ENCODE results near the gene POLR2I.
"Not testable (repeated sequence)": the region's sequence is repeated elsewhere in the genome, so short reads cannot be mapped to it uniquely, and the experiment has no call there.

POLR2I gene

DNA sequence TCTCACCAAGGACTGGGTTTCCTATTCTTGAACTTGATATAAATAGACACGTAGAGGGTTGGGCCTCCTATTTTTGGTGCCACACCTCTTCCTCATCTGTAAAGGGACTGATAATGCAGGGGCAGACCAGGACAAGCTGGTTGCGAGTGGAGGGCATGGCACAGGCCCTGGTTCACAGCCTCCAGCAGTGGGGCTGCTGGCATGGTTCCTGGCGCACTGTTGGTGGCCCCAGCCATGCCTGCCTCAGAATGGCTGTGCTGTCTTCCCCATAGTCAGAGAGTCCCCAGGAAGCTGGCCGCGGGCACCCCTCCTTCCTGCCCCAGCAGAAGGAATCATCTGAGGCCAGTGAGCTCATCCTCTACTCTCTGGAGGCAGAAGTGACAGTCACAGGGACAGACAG, 14.2 kb downstream of the POLR2I start:
- DNase-seq (ENCODE audit: low read depth) = no peak

DNA sequence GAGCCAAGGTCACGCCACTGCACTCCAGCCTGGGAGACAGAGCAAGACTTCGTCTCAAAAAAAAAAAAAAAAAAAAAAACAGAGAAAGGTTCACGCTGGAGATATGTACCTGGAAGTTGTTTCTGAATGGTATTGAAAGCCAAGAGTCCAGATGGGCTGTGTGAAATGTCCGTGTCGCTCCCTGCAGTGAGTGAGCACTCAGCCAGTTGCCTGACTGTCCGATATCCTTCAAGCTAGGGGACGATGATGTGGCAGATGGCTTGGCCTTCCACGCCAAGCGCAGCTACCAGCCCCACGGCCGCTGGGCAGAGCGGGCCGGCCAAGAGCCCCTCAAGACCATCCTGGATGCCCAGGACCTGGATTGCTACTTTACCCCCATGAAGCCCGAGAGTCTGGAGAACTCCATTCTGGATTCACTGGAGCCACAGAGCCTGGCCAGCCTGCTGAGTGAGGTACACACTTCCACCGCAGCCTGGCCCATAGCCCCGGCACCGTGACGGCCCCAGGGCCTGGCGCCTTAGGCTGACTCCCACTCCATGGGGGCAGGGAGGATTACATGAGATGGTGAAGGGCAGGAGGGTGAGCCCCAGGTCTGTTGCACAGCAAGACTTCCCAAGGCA, 15.4 kb downstream of the POLR2I start:
- DNase-seq (ENCODE audit: low read depth) = no peak

DNA sequence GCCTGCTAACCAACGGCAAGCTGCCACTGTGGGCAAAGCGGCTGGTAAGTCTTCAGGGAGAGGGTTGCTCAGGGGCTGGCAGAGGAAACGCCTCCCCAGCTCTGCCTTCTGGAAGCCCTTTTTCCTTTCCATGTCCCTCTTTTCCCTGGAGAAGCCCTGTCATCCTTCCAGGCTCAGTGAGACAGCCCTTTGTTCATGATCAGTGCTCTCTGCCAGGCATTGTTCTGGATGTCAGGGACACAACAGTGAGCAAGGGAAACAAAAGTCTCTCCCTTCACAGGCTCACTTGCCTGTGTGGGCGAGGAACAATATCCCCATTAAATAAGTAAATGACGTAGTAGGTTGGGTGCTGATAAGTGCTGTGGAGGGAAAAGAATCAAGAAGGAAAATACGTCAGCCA, 17.6 kb downstream of the POLR2I start:
- no peak for DNase-seq (ENCODE audit: low read depth)

DNA sequence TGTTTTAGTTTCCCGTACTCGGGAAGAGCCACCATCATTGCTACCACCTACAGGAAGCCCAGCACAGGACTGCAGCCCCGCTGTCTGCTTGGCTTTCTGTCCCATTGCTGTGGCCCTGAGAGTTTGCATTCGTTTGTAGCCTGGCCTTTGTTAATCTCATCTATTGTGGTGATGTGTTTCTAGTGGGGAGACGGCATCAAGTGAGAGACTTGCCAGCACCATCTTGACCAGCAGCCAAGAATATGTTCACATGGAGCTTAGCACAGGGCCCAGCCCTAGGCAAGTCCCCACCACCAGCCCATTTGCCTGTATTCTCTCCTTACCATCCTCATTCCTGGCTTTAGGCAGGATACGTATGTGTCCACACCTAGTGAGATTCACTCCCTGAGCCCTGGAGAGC, 21.0 kb downstream of the POLR2I start:
- no peak for DNase-seq (ENCODE audit: low read depth)

DNA sequence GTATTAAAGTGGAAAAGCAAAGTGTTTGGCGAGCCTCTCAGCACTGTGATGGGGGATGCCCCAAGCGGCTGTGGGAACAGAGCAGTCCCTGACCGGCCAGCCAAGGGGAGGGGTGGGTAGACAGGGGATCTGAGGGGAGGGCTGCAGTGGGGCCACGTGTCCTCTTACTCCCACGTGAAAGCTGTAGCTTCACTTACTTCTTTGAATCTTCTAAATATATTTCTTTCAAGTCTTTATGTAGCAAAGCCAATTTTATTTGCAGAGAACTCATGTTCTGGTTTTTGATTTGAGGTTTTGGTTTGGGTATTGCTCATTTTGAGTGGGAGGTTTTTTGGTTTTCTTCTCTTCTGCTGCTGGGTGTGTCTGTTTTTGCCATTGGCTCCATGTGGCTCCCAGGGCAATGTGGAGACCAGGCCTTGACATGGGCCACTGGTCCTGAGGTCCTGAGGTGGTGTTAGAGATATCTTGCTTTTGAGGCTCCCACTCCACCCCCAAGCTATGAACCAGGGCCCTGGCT, 21.5 kb downstream of the POLR2I start:
- DNase-seq (ENCODE audit: low read depth) = no peak

DNA sequence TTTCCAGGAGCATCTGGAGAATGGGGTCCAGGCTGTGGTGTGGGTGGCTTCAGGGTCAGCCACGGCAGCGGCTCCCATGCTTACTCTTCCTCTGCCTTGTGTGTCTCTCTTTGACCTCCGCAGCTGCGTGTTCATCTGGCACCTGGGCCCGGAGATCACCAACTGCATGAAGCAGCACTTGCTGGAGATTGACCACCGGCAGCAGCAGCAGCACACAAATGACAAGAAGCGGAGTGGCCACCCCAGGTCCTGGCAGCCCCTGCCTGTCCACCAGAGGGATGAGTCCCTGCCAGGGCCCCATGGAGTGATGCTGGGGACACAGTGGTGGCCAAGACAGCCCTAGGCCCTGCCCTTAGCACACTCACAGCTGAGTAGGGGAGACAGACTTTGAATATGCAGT, 22.1 kb downstream of the POLR2I start:
- no peak for DNase-seq (ENCODE audit: low read depth)

DNA sequence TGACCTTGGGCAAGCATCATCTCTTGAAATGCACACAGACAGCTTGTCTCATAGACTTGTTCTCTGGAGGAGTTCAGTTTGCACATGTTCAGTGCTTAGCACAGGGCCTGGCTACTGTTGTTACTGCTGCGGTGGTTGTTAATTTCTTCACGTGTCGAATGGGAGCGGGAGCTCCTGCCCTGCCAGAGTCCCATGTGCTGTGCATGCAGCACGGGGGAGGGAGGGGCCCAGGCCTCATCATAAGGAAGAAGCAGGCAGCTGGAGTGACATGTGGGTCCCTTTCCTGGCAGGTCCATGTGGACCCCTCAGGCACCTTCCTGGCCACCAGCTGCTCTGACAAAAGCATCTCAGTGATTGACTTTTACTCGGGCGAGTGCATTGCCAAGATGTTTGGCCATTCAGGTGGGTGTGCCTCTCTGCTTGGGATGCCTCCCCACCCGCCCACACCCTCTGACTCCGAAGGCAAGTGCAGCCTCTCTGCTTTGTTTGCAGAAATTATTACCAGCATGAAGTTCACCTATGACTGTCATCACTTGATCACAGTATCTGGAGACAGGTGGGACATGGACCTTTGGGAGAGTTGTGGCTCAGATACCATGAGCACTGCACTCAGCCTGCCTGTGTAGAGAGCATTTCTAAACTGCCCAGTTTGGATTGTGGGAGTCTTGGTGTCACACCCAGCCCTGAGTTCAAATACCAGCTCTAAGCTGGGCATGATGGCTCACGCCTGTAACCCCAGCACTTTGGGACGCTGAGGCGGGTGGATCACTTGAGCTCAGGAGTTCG, 23.6 kb downstream of the POLR2I start:
- DNase-seq (ENCODE audit: low read depth) = no peak

DNA sequence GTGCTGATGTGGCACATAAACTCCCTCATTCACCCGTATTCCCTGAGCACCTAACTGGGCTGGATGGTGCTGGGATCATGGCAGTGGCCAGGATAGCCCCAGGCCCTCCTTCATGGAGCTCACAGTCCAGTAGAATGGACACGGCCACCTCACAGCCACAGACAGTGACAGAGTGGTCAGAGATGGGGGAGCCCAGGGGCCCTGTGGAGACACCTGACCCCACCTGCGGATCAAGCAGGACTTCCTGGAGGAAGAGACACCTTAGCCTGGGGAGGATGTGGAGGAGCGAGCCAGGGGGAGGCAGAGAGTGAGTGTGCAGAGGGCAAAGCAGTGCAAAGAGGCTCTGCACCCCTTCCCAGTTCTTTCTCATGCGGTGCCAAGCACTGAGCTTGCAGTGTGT, 24.8 kb downstream of the POLR2I start:
- no peak for DNase-seq (ENCODE audit: low read depth)

DNA sequence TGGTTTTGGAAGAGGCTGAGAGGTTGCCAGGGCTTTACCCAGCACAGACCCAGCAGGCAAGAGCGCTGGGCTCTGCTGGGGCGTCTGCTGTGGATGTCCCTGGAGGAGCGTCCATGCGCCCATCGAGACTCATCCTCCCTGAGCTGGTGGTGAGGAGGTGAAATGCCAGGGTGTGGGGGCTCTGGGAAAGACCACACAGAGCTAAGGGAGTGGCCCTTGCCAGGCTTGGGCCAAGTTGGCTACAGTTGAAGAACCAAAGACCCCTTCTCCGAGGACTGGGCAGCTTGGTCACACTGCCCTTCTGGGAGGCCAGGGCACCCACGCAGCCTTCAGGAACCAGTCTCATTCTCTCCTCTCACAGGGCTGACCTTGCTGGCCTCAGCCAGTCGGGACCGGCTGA, 28.3 kb downstream of the POLR2I start:
- DNase-seq (ENCODE audit: low read depth) = no peak

DNA sequence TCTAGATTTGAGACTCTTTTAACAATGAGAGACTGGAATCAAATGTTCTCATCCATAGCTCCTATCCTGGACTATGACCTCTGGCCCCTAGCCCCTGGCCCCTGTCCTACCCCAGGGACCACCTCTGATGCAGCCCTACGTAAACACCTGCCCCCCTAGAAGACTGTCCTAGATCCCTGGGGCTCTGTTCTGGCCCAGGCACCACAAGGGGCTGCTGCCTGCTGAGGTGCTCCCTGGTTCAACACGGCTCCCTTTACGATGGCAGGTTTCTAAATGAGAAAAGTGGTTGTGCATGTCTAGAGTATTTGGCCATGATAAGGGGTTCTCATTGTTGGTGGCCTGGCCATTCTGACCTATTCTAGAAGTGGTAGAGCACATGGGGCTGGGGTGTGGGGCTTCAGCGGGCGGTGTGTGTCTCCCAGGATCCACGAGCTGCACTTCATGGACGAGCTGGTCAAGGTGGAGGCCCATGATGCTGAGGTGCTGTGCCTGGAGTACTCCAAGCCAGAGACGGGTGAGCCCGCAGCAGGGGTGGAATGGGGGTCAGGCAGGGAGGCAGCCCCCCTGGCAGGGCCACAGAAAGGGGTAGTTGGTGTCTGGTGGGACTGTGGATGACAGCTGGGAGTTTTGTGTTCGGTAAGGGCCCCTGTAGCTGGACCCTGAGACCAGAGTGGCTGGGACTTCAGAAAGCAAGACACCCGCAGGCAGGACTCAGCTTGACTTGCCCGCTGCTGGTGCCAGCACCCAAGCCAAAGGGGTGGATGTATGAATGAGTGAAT, 30.3 kb downstream of the POLR2I start:
- DNase-seq (ENCODE audit: low read depth) = no peak

DNA sequence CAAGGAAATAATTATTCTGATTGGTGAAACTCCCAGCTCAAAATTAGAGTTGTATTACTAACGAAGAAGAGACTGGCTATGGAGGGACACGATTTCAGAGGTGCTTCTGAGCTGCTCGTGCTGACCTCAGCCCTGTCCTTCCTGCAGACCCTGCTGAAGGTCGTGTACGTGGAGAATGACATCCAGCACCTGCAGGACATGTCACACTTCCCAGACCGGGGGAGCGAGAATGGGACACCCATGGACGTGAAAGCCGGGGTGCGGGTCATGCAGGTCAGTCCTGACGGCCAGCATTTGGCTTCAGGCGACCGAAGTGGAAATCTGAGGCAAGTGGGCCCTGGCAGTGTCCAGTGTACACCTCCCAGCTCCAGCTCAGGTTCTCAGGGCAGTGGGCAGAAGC, 31.8 kb downstream of the POLR2I start:
- DNase-seq (ENCODE audit: low read depth) = no peak

DNA sequence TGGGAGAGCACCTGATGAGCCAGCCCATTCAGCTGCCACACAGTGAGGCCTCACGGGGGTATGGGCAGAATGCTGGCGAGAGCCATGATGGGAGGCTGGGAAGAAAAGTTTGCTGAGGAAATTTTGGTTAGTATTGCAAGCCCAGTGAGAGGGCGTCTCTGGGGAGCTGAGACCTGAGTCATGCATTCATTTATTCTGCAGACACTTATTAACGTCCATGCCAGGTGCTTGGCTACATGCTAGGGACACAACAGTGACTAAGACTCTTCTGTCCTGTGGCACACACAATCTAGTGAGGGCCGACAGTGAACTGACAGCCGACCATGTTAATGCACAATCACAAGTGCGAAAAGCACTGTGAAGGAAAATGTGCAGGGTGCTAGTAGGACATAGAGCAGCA, 32.8 kb downstream of the POLR2I start:
- no peak for DNase-seq (ENCODE audit: low read depth)

DNA sequence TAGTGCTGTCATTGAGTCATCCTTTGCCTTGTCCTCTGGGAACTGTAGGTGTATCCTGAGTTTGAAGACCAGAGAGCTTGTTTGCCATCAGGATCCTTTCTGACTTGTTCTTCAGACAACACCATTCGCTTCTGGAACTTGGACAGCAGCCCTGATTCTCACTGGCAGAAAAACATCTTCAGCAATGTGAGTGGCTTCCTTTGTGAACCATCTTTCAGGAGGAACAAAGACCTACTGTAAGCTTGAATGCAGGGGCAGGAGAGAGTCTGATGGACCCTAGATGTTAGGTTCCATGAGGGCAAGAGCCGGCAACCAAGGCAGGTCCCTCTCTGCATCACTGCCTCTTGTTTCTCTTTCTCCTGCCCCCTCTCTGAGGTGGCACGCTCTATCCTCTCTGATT, 33.3 kb downstream of the POLR2I start:
- DNase-seq (ENCODE audit: low read depth) = no peak

DNA sequence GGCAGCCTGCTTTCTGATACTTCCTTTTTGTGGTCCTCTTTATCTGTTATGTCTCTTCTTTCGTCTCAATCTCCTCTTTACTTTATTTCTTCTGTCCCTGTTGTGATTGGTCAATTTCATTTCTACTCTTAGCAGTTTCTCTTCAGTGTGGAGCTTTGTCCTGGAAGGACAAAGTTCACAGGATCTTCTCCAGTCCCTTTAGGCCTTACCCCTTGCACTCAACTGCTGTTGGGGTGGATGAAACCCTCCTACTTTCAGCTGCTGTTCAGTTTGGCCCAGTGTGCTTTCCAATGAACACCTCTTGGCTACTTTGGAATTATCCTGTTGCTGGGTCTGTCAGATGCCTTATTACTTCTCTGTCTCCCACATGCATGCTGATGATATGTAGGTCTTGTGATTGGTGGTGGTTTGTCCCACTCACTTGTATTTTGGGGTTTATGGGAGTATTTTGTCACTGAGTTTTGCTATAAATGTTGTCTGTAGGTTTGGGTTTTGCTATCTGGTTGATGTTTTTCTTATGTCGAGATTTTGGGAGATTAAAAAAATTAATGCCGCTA, 35.2 kb downstream of the POLR2I start:
- no peak for DNase-seq (ENCODE audit: low read depth)

DNA sequence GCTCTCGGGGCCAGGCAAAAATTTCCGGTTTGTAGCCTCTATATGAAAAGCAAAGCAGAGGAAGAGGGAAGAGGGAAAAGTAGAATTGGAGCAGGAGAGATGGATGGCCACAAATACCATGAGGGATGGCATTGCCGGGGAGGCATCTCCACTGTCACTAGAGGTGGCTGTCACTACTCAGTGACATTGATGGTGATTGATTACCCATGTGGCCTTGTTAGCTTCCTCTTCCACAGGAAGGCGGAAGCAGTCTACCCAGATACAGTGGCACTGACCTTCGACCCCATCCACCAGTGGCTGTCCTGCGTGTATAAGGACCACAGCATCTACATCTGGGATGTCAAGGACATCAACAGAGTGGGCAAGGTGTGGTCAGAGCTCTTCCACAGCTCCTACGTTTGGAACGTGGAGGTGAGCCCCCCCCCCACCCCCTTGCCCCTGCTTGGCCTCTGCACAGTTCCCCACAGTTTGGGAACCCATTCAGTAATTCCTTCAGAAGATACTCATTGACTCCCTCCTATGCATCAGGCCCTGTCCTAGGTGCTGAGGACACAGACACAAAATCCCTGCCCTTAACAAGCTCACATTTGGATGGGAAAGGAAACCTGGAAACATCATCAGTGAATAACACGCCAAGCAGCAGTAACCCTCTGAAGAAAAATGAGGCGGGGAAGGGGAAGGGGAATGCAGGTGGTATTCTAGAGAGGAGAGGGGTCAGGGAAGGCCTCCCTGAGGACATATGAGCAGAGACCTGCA, 41.4 kb downstream of the POLR2I start:
- DNase-seq (ENCODE audit: low read depth) = no peak

DNA sequence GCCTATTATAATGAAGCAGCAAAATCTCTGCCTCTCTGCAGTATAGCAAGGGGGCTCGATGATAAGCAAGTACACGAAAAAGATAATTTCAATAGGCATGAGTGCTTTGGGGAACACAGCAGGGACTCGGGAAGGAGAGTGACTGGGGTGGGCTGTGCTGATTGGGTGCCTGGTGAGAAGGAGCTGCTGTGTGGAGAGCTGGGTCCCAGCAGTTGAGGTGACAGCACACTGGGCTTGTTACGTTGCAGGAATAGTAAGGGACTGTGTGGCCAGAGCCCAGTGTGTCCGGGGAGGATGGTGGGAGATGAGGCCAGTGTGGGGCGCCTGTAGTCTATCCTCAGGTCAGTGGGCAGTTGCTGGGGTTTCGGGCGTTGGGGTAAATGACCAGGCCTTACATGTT, 42.6 kb downstream of the POLR2I start:
- DNase-seq (ENCODE audit: low read depth) = no peak

DNA sequence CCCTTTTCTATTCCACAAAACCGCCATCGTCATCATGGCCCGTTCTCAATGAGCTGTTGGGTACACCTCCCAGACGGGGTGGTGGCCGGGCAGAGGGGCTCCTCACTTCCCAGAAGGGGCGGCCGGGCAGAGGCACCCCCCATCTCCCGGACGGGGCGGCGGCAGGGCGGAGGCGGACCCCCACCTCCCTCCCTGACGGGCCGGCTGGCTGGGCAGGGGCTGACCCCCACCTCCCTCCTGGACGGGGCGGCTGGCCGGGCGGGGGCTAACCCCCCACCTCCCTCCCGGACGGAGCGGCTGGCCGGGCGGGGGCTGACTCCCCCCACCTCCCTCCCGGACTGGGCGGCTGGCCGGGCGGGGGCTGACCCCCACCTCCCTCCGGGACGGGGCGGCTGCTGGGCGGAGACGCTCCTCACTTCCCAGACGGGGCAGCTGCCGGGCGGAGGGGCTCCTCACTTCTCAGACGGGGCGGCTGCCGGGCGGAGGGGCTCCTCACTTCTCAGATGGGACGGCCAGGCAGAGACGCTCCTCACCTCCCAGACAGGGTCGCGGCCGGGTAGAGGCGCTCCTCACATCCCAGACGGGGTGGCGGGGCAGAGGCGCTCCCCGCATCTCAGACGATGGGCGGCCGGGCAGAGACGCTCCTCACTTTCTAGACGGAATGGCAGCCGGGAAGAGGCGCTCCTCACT, 45.7 kb downstream of the POLR2I start:
- not testable (repeated sequence) for DNase-seq (ENCODE audit: low read depth)

DNA sequence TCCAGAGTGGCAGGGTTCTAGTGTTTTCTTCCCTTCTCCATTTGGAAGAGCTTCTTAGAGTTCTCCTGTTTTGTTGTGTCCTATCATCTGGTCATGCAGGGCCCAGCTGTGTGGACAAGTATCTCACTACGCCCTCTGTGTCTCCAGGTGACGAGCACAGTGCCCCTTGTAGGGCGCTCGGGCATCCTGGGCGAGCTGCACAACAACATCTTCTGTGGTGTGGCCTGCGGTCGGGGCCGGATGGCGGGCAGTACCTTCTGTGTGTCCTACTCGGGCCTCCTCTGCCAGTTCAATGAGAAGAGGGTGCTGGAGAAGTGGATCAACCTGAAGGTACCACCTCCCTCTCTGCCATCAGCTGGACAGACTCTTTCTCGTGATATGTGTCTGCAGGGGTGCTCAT, 47.0 kb downstream of the POLR2I start:
- DNase-seq (ENCODE audit: low read depth) = no peak

DNA sequence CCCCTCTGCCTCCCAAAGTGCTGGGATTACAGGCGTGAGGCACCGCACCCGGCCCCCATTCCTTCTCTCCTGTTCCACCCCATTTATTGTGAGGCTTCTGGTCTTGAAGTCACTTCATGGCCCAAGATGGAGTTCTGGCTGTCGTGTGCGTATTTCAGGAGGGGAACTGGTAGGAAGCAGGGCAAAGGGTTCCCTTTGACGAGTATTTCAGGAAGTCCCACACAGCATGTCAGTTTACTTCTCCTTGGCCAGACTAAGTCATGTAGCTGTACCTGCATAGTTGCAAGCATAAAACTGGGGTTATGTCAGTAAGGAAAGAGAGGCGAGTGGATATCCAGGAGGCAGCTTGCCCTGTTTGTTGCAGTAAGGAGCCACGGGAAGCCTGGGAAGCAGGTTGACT, 49.8 kb downstream of the POLR2I start:
- DNase-seq (ENCODE audit: low read depth) = no peak
